HepG2 (cell line): ENCODE data around the gene GPC6. TPM values are rescaled to one million over a fixed set of nuclear protein-coding genes. Genes with fewer than 3 reads are reported as not detected.

Source experiments
- CEBPB ChIP-seq: IDR thresholded peaks from 2 replicates; pipeline ENCODE4 v1.6.1; 2011; ENCODE audit warnings: low read depth, low read length, improper control_type of control experiment, borderline replicate concordance
- ETS1 ChIP-seq: sonication (generic); formaldehyde crosslinking; IDR thresholded peaks from 2 replicates; pipeline ENCODE4 v1.4.0; 2020; ENCODE audit warnings: missing genetic modification reagents
- GATAD1 ChIP-seq: IDR thresholded peaks from 2 replicates; pipeline ENCODE4 v1.6.1; 2016; ENCODE audit warnings: missing genetic modification reagents, missing compliant biosample characterization
- GPBP1L1 ChIP-seq: sonication (generic); formaldehyde crosslinking; IDR thresholded peaks from 2 replicates; pipeline ENCODE4 v1.5.0; 2020; ENCODE audit warnings: mild to moderate bottlenecking, missing genetic modification reagents
- IRX3 ChIP-seq: sonication (generic); formaldehyde crosslinking; IDR thresholded peaks from 2 replicates; pipeline ENCODE4 v1.8.1; 2023; ENCODE audit warnings: mild to moderate bottlenecking, low read depth, missing genetic modification reagents, borderline replicate concordance
- JDP2 ChIP-seq: sonication (generic); formaldehyde crosslinking; IDR thresholded peaks from 2 replicates; pipeline ENCODE4 v1.8.1; 2022; ENCODE audit warnings: missing genetic modification reagents, borderline replicate concordance
- KAT7 ChIP-seq: IDR thresholded peaks from 2 replicates; pipeline ENCODE4 v1.6.1; 2018; ENCODE audit warnings: borderline replicate concordance, missing compliant biosample characterization
- KDM4B ChIP-seq: sonication (generic); formaldehyde crosslinking; IDR thresholded peaks from 2 replicates; pipeline ENCODE4 v1.4.0; 2020; ENCODE audit warnings: missing genetic modification reagents
- NR0B2 ChIP-seq: sonication (generic); formaldehyde crosslinking; IDR thresholded peaks from 2 replicates; pipeline ENCODE4 v1.4.0; 2020; ENCODE audit warnings: mild to moderate bottlenecking, missing genetic modification reagents
- RBAK ChIP-seq: sonication (generic); formaldehyde crosslinking; IDR thresholded peaks from 2 replicates; pipeline ENCODE4 v1.5.1; 2020; ENCODE audit warnings: mild to moderate bottlenecking, missing genetic modification reagents
- REL ChIP-seq: sonication (generic); formaldehyde crosslinking; conservative IDR thresholded peaks from 2 replicates; pipeline ENCODE4 v1.8.0; 2022; ENCODE audit warnings: mild to moderate bottlenecking, missing genetic modification reagents, moderate library complexity
- REPIN1 ChIP-seq: sonication (generic); formaldehyde crosslinking; IDR thresholded peaks from 2 replicates; pipeline ENCODE4 v1.8.0; 2022; ENCODE audit warnings: missing genetic modification reagents, low read depth, mild to moderate bottlenecking, borderline replicate concordance
- SNAPC2 ChIP-seq: sonication (generic); formaldehyde crosslinking; IDR thresholded peaks from 2 replicates; pipeline ENCODE4 v1.8.1; 2022; ENCODE audit warnings: mild to moderate bottlenecking, missing genetic modification reagents
- SNAPC5 ChIP-seq: sonication (generic); formaldehyde crosslinking; IDR thresholded peaks from 2 replicates; pipeline ENCODE4 v1.8.1; 2023; ENCODE audit warnings: mild to moderate bottlenecking, missing genetic modification reagents, borderline replicate concordance
- TP53 ChIP-seq: sonication (generic); formaldehyde crosslinking; conservative IDR thresholded peaks from 2 replicates; pipeline ENCODE4 v1.4.0; 2020; ENCODE audit warnings: missing genetic modification reagents
- TSC22D2 ChIP-seq: sonication (generic); formaldehyde crosslinking; IDR thresholded peaks from 2 replicates; pipeline ENCODE4 v1.5.1; 2020; ENCODE audit warnings: missing genetic modification reagents, mild to moderate bottlenecking, borderline replicate concordance
- ZBTB21 ChIP-seq: sonication (generic); formaldehyde crosslinking; IDR thresholded peaks from 2 replicates; pipeline ENCODE4 v1.4.0; 2020; ENCODE audit warnings: missing genetic modification reagents
- ZBTB8A ChIP-seq: sonication (generic); formaldehyde crosslinking; IDR thresholded peaks from 2 replicates; pipeline ENCODE4 v1.4.0; 2020; ENCODE audit warnings: mild to moderate bottlenecking, low read depth, missing genetic modification reagents, borderline replicate concordance
- ZIK1 ChIP-seq: sonication (generic); formaldehyde crosslinking; IDR thresholded peaks from 2 replicates; pipeline ENCODE4 v1.5.0; 2020; ENCODE audit warnings: mild to moderate bottlenecking, low read depth, missing genetic modification reagents, borderline replicate concordance
- ZNF12 ChIP-seq: sonication (generic); formaldehyde crosslinking; IDR thresholded peaks from 2 replicates; pipeline ENCODE4 v1.5.0; 2020; ENCODE audit warnings: missing genetic modification reagents
- ZNF180 ChIP-seq: sonication (generic); formaldehyde crosslinking; IDR thresholded peaks from 2 replicates; pipeline ENCODE4 v1.4.0; 2020; ENCODE audit warnings: low read depth, missing genetic modification reagents, borderline replicate concordance
- ZNF20 ChIP-seq: sonication (generic); formaldehyde crosslinking; IDR thresholded peaks from 2 replicates; pipeline ENCODE4 v1.4.0; 2020; ENCODE audit warnings: mild to moderate bottlenecking, moderate library complexity, missing genetic modification reagents
- ZNF24 ChIP-seq: fragments of 450-650 bp; IDR thresholded peaks from 2 replicates; pipeline ENCODE4 v1.6.1; 2017; ENCODE audit warnings: antibody characterized with exemption, mild to moderate bottlenecking
- ZNF343 ChIP-seq: sonication (generic); formaldehyde crosslinking; IDR thresholded peaks from 2 replicates; pipeline ENCODE4 v1.4.0; 2020; ENCODE audit warnings: mild to moderate bottlenecking, missing genetic modification reagents
- ZNF563 ChIP-seq: sonication (generic); formaldehyde crosslinking; IDR thresholded peaks from 2 replicates; pipeline ENCODE4 v1.8.0; 2022; ENCODE audit warnings: mild to moderate bottlenecking, moderate library complexity, missing genetic modification reagents
- ZNF766 ChIP-seq: sonication (generic); formaldehyde crosslinking; IDR thresholded peaks from 2 replicates; pipeline ENCODE4 v1.5.0; 2020; ENCODE audit warnings: missing genetic modification reagents, borderline replicate concordance
- ZNF83 ChIP-seq: sonication (generic); formaldehyde crosslinking; IDR thresholded peaks from 2 replicates; pipeline ENCODE4 v1.4.0; 2020; ENCODE audit warnings: missing genetic modification reagents, mild to moderate bottlenecking, borderline replicate concordance
- ZSCAN12 ChIP-seq: sonication (generic); formaldehyde crosslinking; IDR thresholded peaks from 2 replicates; pipeline ENCODE4 v1.9.0; 2021; ENCODE audit warnings: mild to moderate bottlenecking, missing genetic modification reagents
- polyA plus RNA-seq, 8 experiments: library from polyadenylated mRNA; depleted of rRNA in 3 of 8; stranded (reverse) in 7 of 8; unstranded in 1 of 8; fragments of >200 nt; fragmentation: Illumina TruSeq in 4 of 8; extraction: Trizol in 4 of 8; gene quantifications; 2 replicates each; pipeline versions ENCODE4 v1.2.1 to v1.2.3, GENCODE V29; 2011 to 2016; ENCODE audit warnings: low read depth in 4 of 8, missing spikeins in 1 of 8, mixed read lengths in 1 of 8; ENCODE audit not compliant: insufficient read depth in 1 of 8
- total RNA-seq, 5 experiments: library from RNA; depleted of rRNA; stranded (reverse); fragments of >200 nt; fragmentation: Illumina TruSeq; extraction: Trizol; gene quantifications; 2 replicates each; pipeline ENCODE4 v1.2.3, GENCODE V29; 2016; ENCODE audit warnings: low read depth in 1 of 5

GPC6 gene
- total and polyA plus RNA-seq, 2 of the 13 experiments (the other 11 are each of a cell fraction or from before 2014, with no cell fraction given): 24.5 to 33.9 TPM

GRCh38 chr13:93224535-93224934 lies 2.1 kb upstream of the GPC6 start (continued):
- TF ChIP-seq ZNF563: no peak
- peak; percentile 97 for TF ChIP-seq KDM4B (CRISPR knock-in tag)
- no peak for TF ChIP-seq ZNF180 (CRISPR knock-in tag)
- peak; percentile 82 for TF ChIP-seq GATAD1 (CRISPR knock-in tag)
- TF ChIP-seq JDP2 (CRISPR knock-in tag): peak; percentile 89; the same call in 1 of the 2 replicates
- TF ChIP-seq ZSCAN12: 0 out of 2 replicates have a peak, but pooled peaks have one; percentile 36
- TF ChIP-seq ZBTB21 (CRISPR knock-in tag): 0 out of 2 replicates have a peak, but pooled peaks have one; percentile 55
- no peak for TF ChIP-seq NR0B2 (CRISPR knock-in tag)
- TF ChIP-seq ETS1 (CRISPR knock-in tag): no peak
- TF ChIP-seq IRX3 (CRISPR knock-in tag): no peak
- TF ChIP-seq TSC22D2 (CRISPR knock-in tag): peak; percentile 81; the same call in 1 of the 2 replicates
- TF ChIP-seq KAT7 (CRISPR knock-in tag): peak; percentile 96
- no peak for TF ChIP-seq ZBTB8A (CRISPR knock-in tag)
- no peak for TF ChIP-seq ZNF83 (CRISPR knock-in tag)
- TF ChIP-seq ZNF766: no peak
- TF ChIP-seq ZIK1 (CRISPR knock-in tag): no peak
- no peak for TF ChIP-seq ZNF24
- TF ChIP-seq CEBPB: peak; percentile 92
- no peak for TF ChIP-seq RBAK (CRISPR knock-in tag)
- TF ChIP-seq GPBP1L1 (CRISPR knock-in tag): no peak
- 0 out of 2 replicates have a peak, but pooled peaks have one; percentile 39 for TF ChIP-seq REL (CRISPR knock-in tag)
- TF ChIP-seq ZNF343: no peak
- TF ChIP-seq REPIN1 (CRISPR knock-in tag): peak; percentile 88; the same call in 1 of the 2 replicates
- TF ChIP-seq SNAPC2 (CRISPR knock-in tag): 0 out of 2 replicates have a peak, but pooled peaks have one; percentile 75
- TF ChIP-seq ZNF20: no peak
- TF ChIP-seq TP53 (CRISPR knock-in tag): no peak; the same call in 1 of the 2 replicates
- no peak for TF ChIP-seq SNAPC5
- peak; percentile 87 for TF ChIP-seq ZNF12 (CRISPR knock-in tag)
